Neural progenitor cell (in vitro differentiated cells): ENCODE measurements around the gene ARL15. TPM values are rescaled to one million over a fixed set of nuclear protein-coding genes. Genes with fewer than 3 reads are reported as not detected.

Source experiments
- DNase-seq: peaks from one replicate; pipeline ENCODE4 v3.0.0-alpha.2; 2016; ENCODE audit warnings: low spot score
- H2AFZ ChIP-seq: fragments of 200-600 bp; sonication (generic); replicated peaks from 2 replicates; pipeline ENCODE4 v1.6.1; 2016; ENCODE audit warnings: antibody characterized with exemption
- H3F3A ChIP-seq: fragments of 200-600 bp; sonication (generic); 2 replicates; pipeline ENCODE4 v1.6.1; 2016; ENCODE audit warnings: antibody characterized with exemption, low read depth
- H3K27ac ChIP-seq: fragments of 200-600 bp; sonication (generic); 2 replicates; pipeline ENCODE4 v1.5.1; 2016; ENCODE audit warnings: mild to moderate bottlenecking
- H3K27me3 ChIP-seq: fragments of 200-600 bp; sonication (generic); 2 replicates; pipeline ENCODE4 v1.6.1; 2016; ENCODE audit warnings: mild to moderate bottlenecking, moderate library complexity
- H3K36me3 ChIP-seq: fragments of 200-600 bp; sonication (generic); 2 replicates; pipeline ENCODE4 v1.5.1; 2016
- H3K4me1 ChIP-seq: fragments of 200-600 bp; sonication (generic); 2 replicates; pipeline ENCODE4 v1.6.1; 2016; ENCODE audit warnings: mixed run types
- H3K4me2 ChIP-seq: fragments of 200-600 bp; sonication (generic); 2 replicates; pipeline ENCODE4 v1.6.1; 2016
- H3K4me3 ChIP-seq: fragments of 200-600 bp; sonication (generic); 2 replicates; pipeline ENCODE4 v1.5.1; 2016
- H3K79me2 ChIP-seq: fragments of 200-600 bp; sonication (generic); 2 replicates; pipeline ENCODE4 v1.6.1; 2016; ENCODE audit warnings: low read depth
- H3K9ac ChIP-seq: fragments of 200-600 bp; sonication (generic); 2 replicates; pipeline ENCODE4 v1.6.1; 2016
- H3K9me3 ChIP-seq: fragments of 200-600 bp; sonication (generic); 2 replicates; pipeline ENCODE4 v1.5.1; 2016; ENCODE audit warnings: low read depth
- H4K20me1 ChIP-seq: fragments of 200-600 bp; sonication (generic); 2 replicates; pipeline ENCODE4 v1.6.1; 2016; ENCODE audit warnings: low read depth
- H3K27ac Mint-ChIP-seq: 3 replicates; pipeline ENCODE4 v1.8.0; 2021; ENCODE audit warnings: mixed read lengths
- H3K27me3 Mint-ChIP-seq: 2 replicates; pipeline ENCODE4 v1.8.0; 2022; ENCODE audit warnings: low read depth, mild to moderate bottlenecking, inconsistent platforms, moderate library complexity, mixed read lengths; ENCODE audit not compliant: insufficient read depth
- H3K36me3 Mint-ChIP-seq: 3 replicates; pipeline ENCODE4 v1.8.0; 2021; ENCODE audit warnings: mixed read lengths
- H3K4me1 Mint-ChIP-seq: 3 replicates; pipeline ENCODE4 v1.8.0; 2021; ENCODE audit warnings: mixed read lengths
- H3K4me3 Mint-ChIP-seq: 3 replicates; pipeline ENCODE4 v1.8.0; 2021; ENCODE audit warnings: mild to moderate bottlenecking, moderate library complexity, mixed read lengths
- H3K9me3 Mint-ChIP-seq: 3 replicates; pipeline ENCODE4 v1.8.0; 2020; ENCODE audit warnings: mixed read lengths
- EZH2 ChIP-seq: fragments of 200-600 bp; sonication (generic); IDR thresholded peaks from 2 replicates; pipeline ENCODE4 v1.6.1; 2017; ENCODE audit warnings: antibody characterized with exemption, mild to moderate bottlenecking, moderate library complexity
- EZH2phosphoT487 ChIP-seq: fragments of 200-600 bp; sonication (generic); IDR thresholded peaks from 2 replicates; pipeline ENCODE4 v1.6.1; 2017; ENCODE audit warnings: antibody characterized with exemption
- total RNA-seq: library from RNA; depleted of rRNA; stranded (reverse); fragments of >200 nt; gene quantifications from 2 replicates; pipeline ENCODE4 v1.2.3, GENCODE V29; 2015; ENCODE audit warnings: low replicate concordance
- TF ChIP-seq, protein P1 (sequence below): fragments of 200-600 bp; sonication (generic); IDR thresholded peaks from 2 replicates; pipeline ENCODE4 v1.5.1; 2017; ENCODE audit warnings: antibody characterized with exemption, mild to moderate bottlenecking

Gene ARL15
- total RNA-seq, 1 donor from 2014 or later = 39.1 TPM

DNA sequence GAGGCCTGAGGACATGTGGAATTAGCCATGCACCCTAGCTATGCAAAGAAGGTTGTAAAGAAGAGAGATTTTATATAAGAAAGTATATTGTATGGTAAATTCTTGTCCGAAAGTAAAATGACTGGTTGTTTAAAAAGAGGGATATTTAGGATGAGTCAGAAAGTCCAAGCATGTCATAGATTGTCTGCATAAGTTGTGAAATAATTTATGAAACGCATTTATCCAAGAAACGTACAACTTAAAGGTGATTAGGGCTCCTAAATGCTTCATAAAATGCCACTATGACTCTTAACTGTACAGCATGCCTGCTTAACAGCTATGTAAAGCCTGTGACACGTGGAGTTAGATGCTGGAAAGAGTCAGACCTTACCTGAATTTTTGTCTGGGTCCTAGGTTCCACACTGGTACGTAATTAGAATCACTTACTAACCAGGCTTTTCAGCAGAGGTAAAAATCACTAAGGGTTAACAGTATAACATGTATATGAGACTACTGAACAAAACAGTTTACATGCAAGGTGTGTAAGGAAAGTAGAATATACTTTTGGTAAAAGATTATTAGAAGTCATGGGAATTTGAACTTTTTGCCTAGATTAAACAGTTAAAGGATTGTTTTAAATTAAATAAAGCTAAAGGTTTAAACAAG is 37.0 kb upstream of the ARL15 start:
- no peaks in the 10 kb centered on the region for H3K4me1 ChIP-seq
- H3K4me1 Mint-ChIP-seq = no peaks in the 10 kb centered on the region
- TF ChIP-seq, protein P1, sequence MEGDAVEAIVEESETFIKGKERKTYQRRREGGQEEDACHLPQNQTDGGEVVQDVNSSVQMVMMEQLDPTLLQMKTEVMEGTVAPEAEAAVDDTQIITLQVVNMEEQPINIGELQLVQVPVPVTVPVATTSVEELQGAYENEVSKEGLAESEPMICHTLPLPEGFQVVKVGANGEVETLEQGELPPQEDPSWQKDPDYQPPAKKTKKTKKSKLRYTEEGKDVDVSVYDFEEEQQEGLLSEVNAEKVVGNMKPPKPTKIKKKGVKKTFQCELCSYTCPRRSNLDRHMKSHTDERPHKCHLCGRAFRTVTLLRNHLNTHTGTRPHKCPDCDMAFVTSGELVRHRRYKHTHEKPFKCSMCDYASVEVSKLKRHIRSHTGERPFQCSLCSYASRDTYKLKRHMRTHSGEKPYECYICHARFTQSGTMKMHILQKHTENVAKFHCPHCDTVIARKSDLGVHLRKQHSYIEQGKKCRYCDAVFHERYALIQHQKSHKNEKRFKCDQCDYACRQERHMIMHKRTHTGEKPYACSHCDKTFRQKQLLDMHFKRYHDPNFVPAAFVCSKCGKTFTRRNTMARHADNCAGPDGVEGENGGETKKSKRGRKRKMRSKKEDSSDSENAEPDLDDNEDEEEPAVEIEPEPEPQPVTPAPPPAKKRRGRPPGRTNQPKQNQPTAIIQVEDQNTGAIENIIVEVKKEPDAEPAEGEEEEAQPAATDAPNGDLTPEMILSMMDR = no peak
- TF ChIP-seq EZH2 (no peak), EZH2phosphoT487 (no peak)

DNA sequence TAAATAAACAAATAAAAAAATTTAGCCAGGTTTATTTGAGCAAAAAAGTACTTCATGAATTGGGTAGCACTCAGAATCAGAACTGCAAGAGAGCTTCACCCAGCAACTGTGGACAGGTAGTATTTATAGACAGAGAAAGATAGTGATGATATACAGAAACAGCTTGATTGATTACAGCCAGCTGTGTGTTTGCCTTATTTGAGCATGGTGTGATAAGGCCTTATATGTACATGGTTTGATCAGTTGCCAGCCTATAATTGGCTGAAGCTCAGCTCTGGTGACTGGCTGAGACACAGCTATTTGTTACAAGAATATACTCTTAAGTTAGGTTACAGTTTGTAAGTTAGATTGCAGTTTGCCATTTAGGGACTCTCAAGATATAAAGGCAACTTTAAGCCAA is 34.3 kb upstream of the ARL15 start:
- Histone ChIP-seq H3F3A (no peaks in the 10 kb centered on the region), H3K4me2 (no peak overlapping the region), H3K27ac (no peak overlapping the region), H3K4me1 (no peaks in the 10 kb centered on the region), H3K4me3 (no peak overlapping the region), H3K79me2 (no peaks in the 10 kb centered on the region), H3K27me3 (no peaks in the 10 kb centered on the region), H3K9ac (no peak overlapping the region), H3K36me3 (no peaks in the 10 kb centered on the region), H4K20me1 (no peaks in the 10 kb centered on the region), H3K9me3 (peaks cover 7% of the 10 kb centered on the region), H2AFZ (no peak overlapping the region)
- no peak for DNase-seq
- Mint-ChIP-seq H3K9me3 (peaks cover 26% of the 10 kb centered on the region), H3K36me3 (no peaks in the 10 kb centered on the region), H3K4me1 (no peaks in the 10 kb centered on the region), H3K4me3 (no peak overlapping the region), H3K27ac (no peak overlapping the region), H3K27me3 (no peaks in the 10 kb centered on the region)
- TF ChIP-seq, protein P1 = no peak
- TF ChIP-seq EZH2 (no peak), EZH2phosphoT487 (no peak)

More for the DNA sequence above, 37.0 kb upstream of the ARL15 start:
- Mint-ChIP-seq H3K4me3 (no peak overlapping the region), H3K9me3 (peaks cover 29% of the 10 kb centered on the region), H3K36me3 (no peaks in the 10 kb centered on the region), H3K27me3 (no peaks in the 10 kb centered on the region), H3K27ac (no peak overlapping the region)
- H3F3A ChIP-seq = no peaks in the 10 kb centered on the region
- no peaks in the 10 kb centered on the region for H3K27me3 ChIP-seq
- H3K27ac ChIP-seq = no peak overlapping the region
- no peak overlapping the region for H2AFZ ChIP-seq
- peaks cover 7% of the 10 kb centered on the region for H3K9me3 ChIP-seq
- no peaks in the 10 kb centered on the region for H3K36me3 ChIP-seq
- H3K4me3 ChIP-seq = no peak overlapping the region
- no peaks in the 10 kb centered on the region for H4K20me1 ChIP-seq
- H3K79me2 ChIP-seq = no peaks in the 10 kb centered on the region
- H3K9ac ChIP-seq = no peak overlapping the region
- no peak overlapping the region for H3K4me2 ChIP-seq
- no peak for DNase-seq

DNA sequence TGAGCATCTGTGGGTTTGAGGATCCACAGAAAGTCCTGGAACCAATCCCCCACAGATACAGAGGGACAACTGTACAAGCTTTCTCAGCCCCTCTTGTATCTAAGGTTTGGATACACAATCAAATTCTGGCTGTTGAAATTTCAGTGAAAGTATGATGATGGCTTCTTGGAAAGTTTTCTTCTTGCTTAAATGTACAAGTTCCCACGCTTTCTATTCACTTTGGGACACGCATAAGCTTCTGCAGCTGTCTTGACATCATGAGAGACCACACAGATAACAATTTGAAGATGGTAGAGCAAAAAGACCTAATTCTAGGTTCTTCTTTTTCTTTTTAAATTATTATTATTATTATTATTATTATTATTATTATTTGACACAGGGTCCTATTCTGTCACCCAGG is 31.6 kb upstream of the ARL15 start:
- no peaks in the 10 kb centered on the region for H3K36me3 ChIP-seq
- H3K4me3 Mint-ChIP-seq = no peak overlapping the region
- H3K9ac ChIP-seq = no peak overlapping the region
- H3F3A ChIP-seq = no peaks in the 10 kb centered on the region
- H3K27me3 ChIP-seq = no peaks in the 10 kb centered on the region
- no peaks in the 10 kb centered on the region for H3K4me1 ChIP-seq
- H2AFZ ChIP-seq = no peak overlapping the region
- H3K4me3 ChIP-seq = no peak overlapping the region
- H3K79me2 ChIP-seq = no peaks in the 10 kb centered on the region
- DNase-seq = no peak
- H3K27ac Mint-ChIP-seq = no peak overlapping the region
- no peak overlapping the region for H3K27ac ChIP-seq
- no peak overlapping the region for H3K4me2 ChIP-seq
- no peaks in the 10 kb centered on the region for H3K27me3 Mint-ChIP-seq
- no peaks in the 10 kb centered on the region for H3K4me1 Mint-ChIP-seq
- H4K20me1 ChIP-seq = no peaks in the 10 kb centered on the region
- H3K9me3 ChIP-seq = no peaks in the 10 kb centered on the region
- no peaks in the 10 kb centered on the region for H3K36me3 Mint-ChIP-seq
- H3K9me3 Mint-ChIP-seq = peaks cover 19% of the 10 kb centered on the region
- TF ChIP-seq EZH2 = no peak
- TF ChIP-seq, protein P1 = no peak
- no peak for TF ChIP-seq EZH2phosphoT487
